K562 (cell line): ENCODE results near the gene DNASE1L2. TPM values are rescaled to one million over a fixed set of nuclear protein-coding genes. Genes with fewer than 3 reads are reported as not detected.
A peak's percentile ranks its signal among the peaks of the same experiment; 100 is the strongest.

Experiments used
- ARNT ChIP-seq, 2 experiments: fragments of 450-650 bp; IDR thresholded peaks; 2 replicates each; pipeline ENCODE4 v1.6.1; 2016; ENCODE audit warnings: mild to moderate bottlenecking in 1 of 2
- BCLAF1 ChIP-seq, 2 experiments: fragments of 450-650 bp in 1 of 2; IDR thresholded peaks; 2 replicates each; pipeline ENCODE4 v1.6.1; 2011 to 2017; ENCODE audit warnings: low read depth in 2 of 2, antibody characterized with exemption in 1 of 2, borderline replicate concordance in 1 of 2, low read length in 1 of 2, mild to moderate bottlenecking in 1 of 2, mixed read lengths in 1 of 2; ENCODE audit not compliant: control insufficient read depth in 1 of 2
- CSDE1 ChIP-seq, 2 experiments: fragments of 450-650 bp; IDR thresholded peaks; 2 replicates each; pipeline ENCODE4 v1.6.1; 2016; ENCODE audit warnings: mild to moderate bottlenecking in 1 of 2
- ETS2 ChIP-seq: IDR thresholded peaks from 2 replicates; pipeline ENCODE4 v1.6.1; 2016; ENCODE audit warnings: borderline replicate concordance, missing genetic modification characterization, mild to moderate bottlenecking, moderate library complexity, missing compliant biosample characterization; ENCODE audit not compliant: poor library complexity, severe bottlenecking
- HCFC1 ChIP-seq: IDR thresholded peaks from 2 replicates; pipeline ENCODE4 v1.6.1; 2012; ENCODE audit warnings: low read depth, low read length, improper control_type of control experiment
- KDM2B ChIP-seq: fragments of 250-450 bp; sonication (Bioruptor Pico); IDR thresholded peaks from 2 replicates; pipeline ENCODE4 v1.8.0; 2021; ENCODE audit warnings: mild to moderate bottlenecking, moderate library complexity
- MEF2D ChIP-seq: conservative IDR thresholded peaks from 2 replicates; pipeline ENCODE4 v1.6.1; 2016; ENCODE audit warnings: low read depth, missing genetic modification characterization, missing compliant biosample characterization
- STAT5B ChIP-seq: fragments of 250-450 bp; sonication (Bioruptor Pico); IDR thresholded peaks from 2 replicates; pipeline ENCODE4 v1.8.0; 2021; ENCODE audit warnings: mild to moderate bottlenecking, inconsistent platforms
- TRIM24 ChIP-seq, 2 experiments: fragments of 450-650 bp; IDR thresholded peaks; 2 replicates each; pipeline ENCODE4 v1.6.1; 2016
- ZFP1 ChIP-seq: fragments of 450-650 bp; formaldehyde crosslinking; IDR thresholded peaks from 2 replicates; pipeline ENCODE4 v1.4.0; 2020; ENCODE audit warnings: mild to moderate bottlenecking, mixed read lengths
- ZNF609 ChIP-seq: sonication (generic); formaldehyde crosslinking; IDR thresholded peaks from 2 replicates; pipeline ENCODE4 v1.8.1; 2023; ENCODE audit warnings: missing genetic modification reagents, mild to moderate bottlenecking, borderline replicate concordance
- ZNF79 ChIP-seq: fragments of 250-450 bp; sonication (Bioruptor Pico); IDR thresholded peaks from 2 replicates; pipeline ENCODE4 v1.4.0; 2020; ENCODE audit warnings: low read depth, mild to moderate bottlenecking, moderate library complexity
- polyA plus RNA-seq, 8 experiments: library from polyadenylated mRNA; depleted of rRNA in 4 of 8; stranded (reverse) in 5 of 8; unstranded in 3 of 8; fragments of >200 nt; fragmentation: Nextera tagmentation in 2 of 8; fragmentation: Illumina TruSeq in 1 of 8; extraction: Ambion mirVana in 2 of 8; extraction: Trizol in 1 of 8; gene quantifications; 2 replicates each; pipeline versions ENCODE4 v1.2.1 to v1.2.3, GENCODE V29; 2011 to 2014; ENCODE audit warnings: inconsistent platforms in 1 of 8, missing spikeins in 1 of 8
- total RNA-seq, 7 experiments: library from RNA; depleted of rRNA in 6 of 7; stranded (reverse); fragments of >200 nt in 6 of 7; fragmentation: Illumina TruSeq in 2 of 7; extraction: Trizol in 2 of 7; gene quantifications; 2 replicates each; pipeline versions ENCODE4 v1.2.1 to v1.2.3, GENCODE V29; 2011 to 2021; ENCODE audit warnings: low replicate concordance in 1 of 7
- TF ChIP-seq, protein P1 (sequence below): fragments of 250-450 bp; sonication (Bioruptor Pico); IDR thresholded peaks from 2 replicates; pipeline ENCODE4 v1.5.0; 2021; ENCODE audit warnings: mild to moderate bottlenecking, borderline replicate concordance

Gene DNASE1L2
- total and polyA plus RNA-seq, 9 of the 15 experiments (the other 6 are each of a cell fraction or from before 2014, with no cell fraction given): 0.08 to 2.7 (median 1.7) TPM; not detected in 1

DNA sequence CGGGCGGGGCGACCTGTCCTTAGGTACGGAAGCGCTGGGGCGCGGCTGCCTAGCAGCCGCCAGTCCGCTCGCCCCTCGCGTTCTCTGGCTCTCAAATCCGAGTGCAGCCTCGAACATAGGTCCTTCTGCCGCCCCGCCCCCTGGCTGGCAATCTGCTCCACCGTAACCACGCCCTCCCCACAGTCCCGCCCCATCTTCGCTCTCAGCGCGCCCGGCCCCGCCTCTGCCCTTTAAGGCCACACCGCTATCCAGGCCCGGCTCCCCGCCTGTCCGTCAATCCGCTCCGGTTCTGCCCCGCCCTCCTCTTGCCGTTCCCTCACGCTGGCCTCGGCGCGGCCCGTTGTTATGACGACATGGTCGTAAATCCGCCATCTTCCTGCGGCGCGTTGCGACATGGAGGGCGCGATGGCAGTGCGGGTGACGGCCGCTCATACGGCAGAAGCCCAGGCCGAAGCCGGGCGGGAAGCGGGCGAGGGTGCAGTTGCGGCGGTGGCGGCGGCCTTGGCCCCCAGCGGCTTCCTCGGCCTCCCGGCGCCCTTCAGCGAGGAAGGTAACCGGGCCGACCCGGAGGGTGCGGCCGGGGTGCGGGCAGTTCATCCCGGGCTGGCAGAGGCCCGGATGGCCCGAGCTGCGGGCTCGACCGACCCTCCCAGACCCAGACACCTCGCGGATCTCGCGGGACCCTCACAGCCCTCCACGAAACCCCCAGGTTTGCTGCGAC, 12.9 kb upstream of the DNASE1L2 start, which contains the start of gene E4F1 (continued):
- TF ChIP-seq ZNF609 (CRISPR knock-in tag) (peak; percentile 79; the same call in 1 of the 2 replicates), HCFC1 (peak; percentile 74), ETS2 (tag) (no peak), TRIM24 (IDR thresholded peaks at IDR 0.05) (no peak), ARNT (IDR thresholded peaks at IDR 0.05) (no peak), ZFP1 (CRISPR knock-in tag) (no peak), ZNF79 (no peak), CSDE1 (IDR thresholded peaks at IDR 0.05) (peak in 1 of 2 experiments; percentile 96; a peak in 2 of 4 replicates), BCLAF1 (IDR thresholded peaks at IDR 0.05; ENCODE audit: borderline replicate concordance in 1 of 2, control insufficient read depth in 1 of 2, low read depth in 2 of 2, low read length in 1 of 2) (no peak), STAT5B (no peak), KDM2B (CRISPR knock-in tag) (peak; percentile 61; the same call in 1 of the 2 replicates), MEF2D (tag) (no peak)
- TF ChIP-seq, protein P1, sequence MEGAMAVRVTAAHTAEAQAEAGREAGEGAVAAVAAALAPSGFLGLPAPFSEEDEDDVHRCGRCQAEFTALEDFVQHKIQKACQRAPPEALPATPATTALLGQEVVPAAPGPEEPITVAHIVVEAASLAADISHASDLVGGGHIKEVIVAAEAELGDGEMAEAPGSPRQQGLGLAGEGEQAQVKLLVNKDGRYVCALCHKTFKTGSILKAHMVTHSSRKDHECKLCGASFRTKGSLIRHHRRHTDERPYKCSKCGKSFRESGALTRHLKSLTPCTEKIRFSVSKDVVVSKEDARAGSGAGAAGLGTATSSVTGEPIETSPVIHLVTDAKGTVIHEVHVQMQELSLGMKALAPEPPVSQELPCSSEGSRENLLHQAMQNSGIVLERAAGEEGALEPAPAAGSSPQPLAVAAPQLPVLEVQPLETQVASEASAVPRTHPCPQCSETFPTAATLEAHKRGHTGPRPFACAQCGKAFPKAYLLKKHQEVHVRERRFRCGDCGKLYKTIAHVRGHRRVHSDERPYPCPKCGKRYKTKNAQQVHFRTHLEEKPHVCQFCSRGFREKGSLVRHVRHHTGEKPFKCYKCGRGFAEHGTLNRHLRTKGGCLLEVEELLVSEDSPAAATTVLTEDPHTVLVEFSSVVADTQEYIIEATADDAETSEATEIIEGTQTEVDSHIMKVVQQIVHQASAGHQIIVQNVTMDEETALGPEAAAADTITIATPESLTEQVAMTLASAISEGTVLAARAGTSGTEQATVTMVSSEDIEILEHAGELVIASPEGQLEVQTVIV (CRISPR knock-in tag): peak; percentile 96
